Duodenal mucosa (tissue), 2 donors: ENCODE measurements around the gene CAMTA1.

Source experiments
- H3K27ac ChIP-seq: one replicate; pipeline ENCODE4 v1.7.0; 2013; ENCODE audit warnings: low read depth, low read length
- H3K27me3 ChIP-seq, 2 donors: one replicate each; pipeline ENCODE4 v1.7.0; 2013; ENCODE audit warnings: low read length in 2 of 2, control low read depth in 1 of 2; ENCODE audit not compliant: insufficient read depth in 2 of 2, control insufficient read depth in 1 of 2
- H3K36me3 ChIP-seq, 2 donors: one replicate each; pipeline ENCODE4 v1.7.0; 2013; ENCODE audit warnings: low read length in 2 of 2, control low read depth in 1 of 2; ENCODE audit not compliant: insufficient read depth in 2 of 2, control insufficient read depth in 1 of 2
- H3K4me1 ChIP-seq, 2 donors: one replicate each; pipeline ENCODE4 v1.7.0; 2013; ENCODE audit warnings: low read length in 2 of 2, control low read depth in 1 of 2; ENCODE audit not compliant: insufficient read depth in 2 of 2, control insufficient read depth in 1 of 2
- H3K4me3 ChIP-seq, 2 donors: one replicate each; pipeline ENCODE4 v1.7.0; 2013; ENCODE audit warnings: low read length in 2 of 2, low read depth in 1 of 2
- H3K9ac ChIP-seq, 2 donors: one replicate each; pipeline ENCODE4 v1.7.0; 2013; ENCODE audit warnings: low read length in 2 of 2, low read depth in 1 of 2
- H3K9me3 ChIP-seq, 2 donors: one replicate each; pipeline ENCODE4 v1.7.0; 2013; ENCODE audit warnings: low read length in 2 of 2, control low read depth in 1 of 2; ENCODE audit not compliant: control insufficient read depth in 1 of 2

The CAMTA1 gene

GRCh38 chr1:7101187-7101586, 315.9 kb downstream of the CAMTA1 start:
- Histone ChIP-seq H3K9ac (no peak overlapping the region), H3K27ac (no peak overlapping the region), H3K36me3 (no peaks in the 10 kb centered on the region), H3K4me3 (no peak overlapping the region), H3K4me1 (peaks cover 0 to 4% of the 10 kb centered on the region in 2 donors), H3K27me3 (peaks cover 0 to 20% of the 10 kb centered on the region in 2 donors), H3K9me3 (peaks cover 2 to 3% of the 10 kb centered on the region in 2 donors)

GRCh38 chr1:7103361-7103782, 318.1 kb downstream of the CAMTA1 start:
- Histone ChIP-seq H3K27ac (no peak overlapping the region), H3K27me3 (peaks cover 0 to 14% of the 10 kb centered on the region in 2 donors), H3K4me3 (no peak overlapping the region), H3K4me1 (no peaks in the 10 kb centered on the region), H3K36me3 (no peaks in the 10 kb centered on the region), H3K9me3 (peaks cover 2 to 3% of the 10 kb centered on the region in 2 donors), H3K9ac (no peak overlapping the region)

- Histone ChIP-seq H3K9me3 (peaks cover 2 to 3% of the 10 kb centered on the region in 2 donors), H3K4me1 (no peaks in the 10 kb centered on the region), H3K9ac (no peak overlapping the region), H3K27me3 (peaks cover 0 to 14% of the 10 kb centered on the region in 2 donors), H3K4me3 (no peak overlapping the region), H3K27ac (no peak overlapping the region), H3K36me3 (no peaks in the 10 kb centered on the region)
Observed at GRCh38 chr1:7103874-7104273, 318.6 kb downstream of the CAMTA1 start.

GRCh38 chr1:7104339-7104738, 319.1 kb downstream of the CAMTA1 start:
- Histone ChIP-seq H3K27ac (no peak overlapping the region), H3K4me1 (no peaks in the 10 kb centered on the region), H3K36me3 (no peaks in the 10 kb centered on the region), H3K27me3 (peaks cover 0 to 14% of the 10 kb centered on the region in 2 donors), H3K4me3 (no peak overlapping the region), H3K9ac (no peak overlapping the region), H3K9me3 (peaks cover 2 to 3% of the 10 kb centered on the region in 2 donors)

- H3K9me3 ChIP-seq = peaks cover 2 to 3% of the 10 kb centered on the region in 2 donors
- H3K4me3 ChIP-seq = no peak overlapping the region
- H3K27me3 ChIP-seq = peaks cover 0 to 14% of the 10 kb centered on the region in 2 donors
- H3K4me1 ChIP-seq = no peaks in the 10 kb centered on the region
- H3K9ac ChIP-seq = no peak overlapping the region
- H3K36me3 ChIP-seq = no peaks in the 10 kb centered on the region
- H3K27ac ChIP-seq = no peak overlapping the region
Observed at GRCh38 chr1:7105269-7105668, 320.0 kb downstream of the CAMTA1 start.

- Histone ChIP-seq H3K4me1 (no peaks in the 10 kb centered on the region), H3K27ac (no peak overlapping the region), H3K27me3 (peaks cover 0 to 13% of the 10 kb centered on the region in 2 donors), H3K9me3 (peaks cover 2 to 3% of the 10 kb centered on the region in 2 donors), H3K36me3 (no peaks in the 10 kb centered on the region), H3K9ac (no peak overlapping the region), H3K4me3 (no peak overlapping the region)
Observed at GRCh38 chr1:7106442-7107108, 321.3 kb downstream of the CAMTA1 start.

- H3K27ac ChIP-seq = no peak overlapping the region
- no peaks in the 10 kb centered on the region for H3K36me3 ChIP-seq
- no peaks in the 10 kb centered on the region for H3K4me1 ChIP-seq
- no peak overlapping the region for H3K9ac ChIP-seq
- no peak overlapping the region for H3K4me3 ChIP-seq
- peaks cover 2 to 3% of the 10 kb centered on the region in 2 donors for H3K9me3 ChIP-seq
- H3K27me3 ChIP-seq = peaks cover 0 to 11% of the 10 kb centered on the region in 2 donors
Observed at GRCh38 chr1:7107109-7107830, 322.0 kb downstream of the CAMTA1 start.

GRCh38 chr1:7108251-7108650, 323.0 kb downstream of the CAMTA1 start:
- H3K9ac ChIP-seq = no peak overlapping the region
- no peaks in the 10 kb centered on the region for H3K36me3 ChIP-seq
- no peaks in the 10 kb centered on the region for H3K4me1 ChIP-seq
- peaks cover 0 to 9% of the 10 kb centered on the region in 2 donors for H3K27me3 ChIP-seq
- no peak overlapping the region for H3K4me3 ChIP-seq
- H3K9me3 ChIP-seq = peaks cover 2 to 3% of the 10 kb centered on the region in 2 donors
- H3K27ac ChIP-seq = no peak overlapping the region

GRCh38 chr1:7109901-7110300, 324.6 kb downstream of the CAMTA1 start:
- Histone ChIP-seq H3K9ac (no peak overlapping the region), H3K27me3 (peaks cover 0 to 3% of the 10 kb centered on the region in 2 donors), H3K4me3 (no peak overlapping the region), H3K27ac (no peak overlapping the region), H3K36me3 (no peaks in the 10 kb centered on the region), H3K9me3 (no peaks in the 10 kb centered on the region), H3K4me1 (no peaks in the 10 kb centered on the region)

GRCh38 chr1:7110321-7110720, 325.1 kb downstream of the CAMTA1 start:
- no peak overlapping the region for H3K9ac ChIP-seq
- peaks cover 0 to under 1% of the 10 kb centered on the region in 2 donors for H3K27me3 ChIP-seq
- no peaks in the 10 kb centered on the region for H3K36me3 ChIP-seq
- no peaks in the 10 kb centered on the region for H3K9me3 ChIP-seq
- H3K4me3 ChIP-seq = no peak overlapping the region
- no peak overlapping the region for H3K27ac ChIP-seq
- no peaks in the 10 kb centered on the region for H3K4me1 ChIP-seq
